K562 (cell line): ENCODE results near the gene HEATR3. TPM values are rescaled to one million over a fixed set of nuclear protein-coding genes. Genes with fewer than 3 reads are reported as not detected.

Source experiments
- AFF4 ChIP-seq: sonication (generic); formaldehyde crosslinking; IDR thresholded peaks from 2 replicates; pipeline ENCODE4 v1.8.0; 2023; ENCODE audit warnings: mild to moderate bottlenecking, missing genetic modification reagents
- ARID3B ChIP-seq: fragments of 250-450 bp; sonication (Bioruptor Pico); IDR thresholded peaks from 2 replicates; pipeline ENCODE4 v1.4.0; 2020; ENCODE audit warnings: borderline replicate concordance
- DMBX1 ChIP-seq: fragments of 250-450 bp; sonication (Bioruptor Pico); IDR thresholded peaks from 2 replicates; pipeline ENCODE4 v1.8.0; 2022; ENCODE audit warnings: inconsistent platforms, mild to moderate bottlenecking, moderate library complexity, borderline replicate concordance
- FOSL1 ChIP-seq: fragments of 200-800 bp; sonication (Bioruptor generic); conservative IDR thresholded peaks from 2 replicates; pipeline ENCODE4 v1.6.1; 2016; ENCODE audit warnings: missing genetic modification characterization, missing compliant biosample characterization
- IRF2 ChIP-seq: sonication (generic); formaldehyde crosslinking; IDR thresholded peaks from 2 replicates; pipeline ENCODE4 v1.8.1; 2022; ENCODE audit warnings: mild to moderate bottlenecking, missing genetic modification reagents
- RBBP5 ChIP-seq: fragments of 200-600 bp; sonication (generic); IDR thresholded peaks from 2 replicates; pipeline ENCODE4 v1.6.1; 2012; ENCODE audit warnings: borderline replicate concordance, mild to moderate bottlenecking, low read length, control low read depth, inconsistent platforms; ENCODE audit not compliant: insufficient read depth, poor library complexity, severe bottlenecking
- RBM15 ChIP-seq: fragments of 200-400 bp; formaldehyde crosslinking; IDR thresholded peaks from 2 replicates; pipeline ENCODE4 v1.6.1; 2018; ENCODE audit warnings: mild to moderate bottlenecking, low read length, moderate library complexity; ENCODE audit not compliant: insufficient read depth
- RBM17 ChIP-seq: fragments of 200-400 bp; formaldehyde crosslinking; IDR thresholded peaks from 2 replicates; pipeline ENCODE4 v1.6.1; 2017; ENCODE audit warnings: low read depth, mild to moderate bottlenecking, low read length, borderline replicate concordance
- TRIM28 ChIP-seq: fragments of 450-650 bp; IDR thresholded peaks from 2 replicates; pipeline ENCODE4 v1.6.1; 2017
- ZNF23 ChIP-seq: fragments of 250-450 bp; sonication (Bioruptor Pico); IDR thresholded peaks from 2 replicates; pipeline ENCODE4 v1.4.0; 2020; ENCODE audit warnings: mild to moderate bottlenecking
- ZNF311 ChIP-seq: fragments of 250-450 bp; sonication (Bioruptor Pico); IDR thresholded peaks from 2 replicates; pipeline ENCODE4 v1.4.0; 2020; ENCODE audit warnings: mild to moderate bottlenecking, moderate library complexity
- polyA plus RNA-seq, 8 experiments: library from polyadenylated mRNA; depleted of rRNA in 4 of 8; stranded (reverse) in 5 of 8; unstranded in 3 of 8; fragments of >200 nt; fragmentation: Nextera tagmentation in 2 of 8; fragmentation: Illumina TruSeq in 1 of 8; extraction: Ambion mirVana in 2 of 8; extraction: Trizol in 1 of 8; gene quantifications; 2 replicates each; pipeline versions ENCODE4 v1.2.1 to v1.2.3, GENCODE V29; 2011 to 2014; ENCODE audit warnings: inconsistent platforms in 1 of 8, missing spikeins in 1 of 8
- total RNA-seq, 7 experiments: library from RNA; depleted of rRNA in 6 of 7; stranded (reverse); fragments of >200 nt in 6 of 7; fragmentation: Illumina TruSeq in 2 of 7; extraction: Trizol in 2 of 7; gene quantifications; 2 replicates each; pipeline versions ENCODE4 v1.2.1 to v1.2.3, GENCODE V29; 2011 to 2021; ENCODE audit warnings: low replicate concordance in 1 of 7

Gene HEATR3
- total and polyA plus RNA-seq, 9 of the 15 experiments (the other 6 are each of a cell fraction or from before 2014, with no cell fraction given): 1.7 to 30.2 (median 18.8) TPM

GRCh38 chr16:50036426-50036825, 29.3 kb upstream of the HEATR3 start (continued):
- no peak for TF ChIP-seq DMBX1 (CRISPR knock-in tag)
- no peak for TF ChIP-seq RBBP5
- TF ChIP-seq TRIM28: no peak
- no peak for TF ChIP-seq RBM15
- TF ChIP-seq ZNF23 (CRISPR knock-in tag): no peak
- TF ChIP-seq ZNF311 (CRISPR knock-in tag): no peak
- TF ChIP-seq AFF4: no peak
- no peak for TF ChIP-seq ARID3B (CRISPR knock-in tag)
- no peak for TF ChIP-seq RBM17
- no peak for TF ChIP-seq FOSL1 (tag)
- TF ChIP-seq IRF2 (CRISPR knock-in tag): no peak
- TF ChIP-seq, all 486 proteins: peak for 0
